Calu3 (cell line): ENCODE results near the gene THOC3. TPM values are rescaled to one million over a fixed set of nuclear protein-coding genes. Genes with fewer than 3 reads are reported as not detected.
"Not testable (repeated sequence)": the region's sequence is repeated elsewhere in the genome, so short reads cannot be mapped to it uniquely, and the experiment has no call there.

Experiments used
- Bru-seq: library from RNA; stranded (reverse); fragments of 400-500 nt; gene quantifications from one replicate; lab custom pipeline; 2021; lab: Mats Ljungman, UMichigan
- BruChase-seq, 2 experiments: library from RNA; stranded (reverse); fragments of 400-500 nt; gene quantifications; one replicate each; lab custom pipeline; 2021; lab: Mats Ljungman, UMichigan
- BruUV-seq: library from RNA; stranded (reverse); fragments of 400-500 nt; replicated peaks from 2 replicates; lab custom pipeline; 2021; lab: Mats Ljungman, UMichigan
- CTCF ChIA-PET: fragments of 300-600 bp; sonication (Branson Sonifier 250); formaldehyde crosslinking; loops from one replicate; lab custom pipeline; 2022; ENCODE audit warnings: antibody characterized with exemption; lab: Charles Lee
- DNase-seq: peaks from one replicate; pipeline ENCODE4 v3.0.0; 2022
- H3K27ac Mint-ChIP-seq: one replicate; pipeline ENCODE4 v1.8.0; 2022; ENCODE audit warnings: mixed read lengths; ENCODE audit not compliant: unreplicated experiment
- H3K27me3 Mint-ChIP-seq: one replicate; pipeline ENCODE4 v1.8.0; 2022; ENCODE audit warnings: mixed read lengths; ENCODE audit not compliant: unreplicated experiment
- H3K36me3 Mint-ChIP-seq: one replicate; pipeline ENCODE4 v1.8.0; 2022; ENCODE audit warnings: mild to moderate bottlenecking, moderate library complexity, mixed read lengths; ENCODE audit not compliant: insufficient read depth, unreplicated experiment
- H3K4me1 Mint-ChIP-seq: one replicate; pipeline ENCODE4 v1.8.0; 2022; ENCODE audit warnings: mild to moderate bottlenecking, low read depth, mixed read lengths; ENCODE audit not compliant: unreplicated experiment
- H3K4me3 Mint-ChIP-seq: one replicate; pipeline ENCODE4 v1.8.0; 2022; ENCODE audit warnings: mild to moderate bottlenecking, low read depth, moderate library complexity, mixed read lengths; ENCODE audit not compliant: unreplicated experiment
- H3K9me3 Mint-ChIP-seq: one replicate; pipeline ENCODE4 v1.8.0; 2022; ENCODE audit warnings: low read depth, mixed read lengths; ENCODE audit not compliant: unreplicated experiment
- intact Hi-C: fragments of 100-400 bp; cut with micrococcal nuclease; formaldehyde crosslinking; loops from one replicate; pipeline ENCODE4 v1.10.0; 2022; ENCODE audit not compliant: unreplicated experiment
- long read RNA-seq: library from polyadenylated mRNA; stranded (forward); transcript quantifications from one replicate; pipeline ENCODE4 v2.0.0, GENCODE V29; 2022
- total RNA-seq: library from RNA; stranded (reverse); gene quantifications from 2 replicates; pipeline ENCODE4 v1.2.3, GENCODE V29; 2022

Gene THOC3
- total RNA-seq (87.8 and 100 TPM in 2 replicates), Bru-seq, nascent RNA (percentile 43 among the genes with signal in this experiment), BruChase-seq, experiment 1, labeled RNA remaining after a 6-hour chase (percentile 51 among the genes with signal in this experiment), BruChase-seq, experiment 2, labeled RNA remaining after a 2-hour chase (percentile 43 among the genes with signal in this experiment)
- long read RNA-seq, transcript THOC3-201 (6 exons, 1,589 nt) = major isoform, 285 of 308 reads
- long read RNA-seq, partial matches to known transcripts = 1 of 308 reads
- long read RNA-seq, other reads (novel, unspliced or antisense) = 19 of 308 reads

GRCh38 chr5:175967471-175968372 lies at the start of gene THOC3:
THOC3 (minus strand) TSS chr5:175968315; CDS start chr5:175968208, 107 bp downstream.
- H3K9me3 Mint-ChIP-seq, CTCF ChIA-PET, H3K4me1 Mint-ChIP-seq, H3K27me3 Mint-ChIP-seq, BruUV-seq, intact Hi-C loops, H3K27ac Mint-ChIP-seq, H3K36me3 Mint-ChIP-seq: not testable (repeated sequence)
- peak within 1 kb of the TSS; percentile 96 for H3K4me3 Mint-ChIP-seq
- DNase-seq = peak; percentile 78

GRCh38 chr5:176017324-176017723 lies 49.2 kb upstream of the THOC3 start:
- H3K4me1 Mint-ChIP-seq, intact Hi-C loops, CTCF ChIA-PET, H3K9me3 Mint-ChIP-seq, H3K36me3 Mint-ChIP-seq, H3K4me3 Mint-ChIP-seq, DNase-seq, H3K27ac Mint-ChIP-seq, H3K27me3 Mint-ChIP-seq, BruUV-seq: not testable (repeated sequence)

- intact Hi-C loops, DNase-seq, CTCF ChIA-PET, H3K27me3 Mint-ChIP-seq, H3K4me3 Mint-ChIP-seq, H3K9me3 Mint-ChIP-seq, H3K27ac Mint-ChIP-seq, H3K36me3 Mint-ChIP-seq, BruUV-seq, H3K4me1 Mint-ChIP-seq: not testable (repeated sequence)
These were observed 46.2 kb upstream of the THOC3 start for GRCh38 chr5:176014360-176014759.

GRCh38 chr5:176011088-176011487 lies 43.0 kb upstream of the THOC3 start:
- intact Hi-C loops, BruUV-seq, H3K4me3 Mint-ChIP-seq, H3K36me3 Mint-ChIP-seq, CTCF ChIA-PET, H3K9me3 Mint-ChIP-seq, DNase-seq, H3K27ac Mint-ChIP-seq, H3K4me1 Mint-ChIP-seq: not testable (repeated sequence)
- H3K27me3 Mint-ChIP-seq = peaks cover 14% of the 10 kb centered on the region

- H3K4me1 Mint-ChIP-seq, H3K27ac Mint-ChIP-seq, BruUV-seq, H3K4me3 Mint-ChIP-seq, H3K36me3 Mint-ChIP-seq, CTCF ChIA-PET, H3K9me3 Mint-ChIP-seq, intact Hi-C loops, DNase-seq: not testable (repeated sequence)
- H3K27me3 Mint-ChIP-seq = peaks cover 14% of the 10 kb centered on the region
These were observed 42.1 kb upstream of the THOC3 start for GRCh38 chr5:176010202-176010601.

GRCh38 chr5:176007220-176007619 lies 39.1 kb upstream of the THOC3 start:
- peaks cover 14% of the 10 kb centered on the region for H3K27me3 Mint-ChIP-seq
- H3K4me3 Mint-ChIP-seq, H3K27ac Mint-ChIP-seq, CTCF ChIA-PET, intact Hi-C loops, DNase-seq, BruUV-seq, H3K9me3 Mint-ChIP-seq, H3K4me1 Mint-ChIP-seq, H3K36me3 Mint-ChIP-seq: not testable (repeated sequence)

- H3K4me3 Mint-ChIP-seq, H3K4me1 Mint-ChIP-seq, BruUV-seq, H3K9me3 Mint-ChIP-seq, CTCF ChIA-PET, intact Hi-C loops, DNase-seq, H3K36me3 Mint-ChIP-seq, H3K27ac Mint-ChIP-seq: not testable (repeated sequence)
- peaks cover 14% of the 10 kb centered on the region for H3K27me3 Mint-ChIP-seq
These were observed 38.7 kb upstream of the THOC3 start for GRCh38 chr5:176006819-176007218.

GRCh38 chr5:175997979-175998378 lies 29.9 kb upstream of the THOC3 start:
- H3K27me3 Mint-ChIP-seq, H3K36me3 Mint-ChIP-seq, H3K9me3 Mint-ChIP-seq, H3K4me3 Mint-ChIP-seq, intact Hi-C loops, H3K4me1 Mint-ChIP-seq, H3K27ac Mint-ChIP-seq, CTCF ChIA-PET, DNase-seq, BruUV-seq: not testable (repeated sequence)

GRCh38 chr5:175997495-175997894 lies 29.4 kb upstream of the THOC3 start:
- intact Hi-C loops, H3K36me3 Mint-ChIP-seq, H3K27me3 Mint-ChIP-seq, H3K4me3 Mint-ChIP-seq, BruUV-seq, H3K27ac Mint-ChIP-seq, CTCF ChIA-PET, DNase-seq, H3K9me3 Mint-ChIP-seq, H3K4me1 Mint-ChIP-seq: not testable (repeated sequence)
